ENCODE data around the gene CLTCL1. TPM values are rescaled to one million over a fixed set of nuclear protein-coding genes. Genes with fewer than 3 reads are reported as not detected.
"Not testable (repeated sequence)": the region's sequence is repeated elsewhere in the genome, so short reads cannot be mapped to it uniquely, and the experiment has no call there.

Gene CLTCL1
- total RNA-seq, 1 donor from 2014 or later, result 9.9 TPM

GRCh38 chr22:19176175-19176643 is 115.3 kb downstream of the CLTCL1 start:
- no peak for DNase-seq (ENCODE audit: low spot score)

- DNase-seq (ENCODE audit: low spot score), result no peak
These were observed 115.8 kb downstream of the CLTCL1 start for GRCh38 chr22:19175602-19176174.

GRCh38 chr22:19175026-19175601 is 116.4 kb downstream of the CLTCL1 start:
- DNase-seq (ENCODE audit: low spot score), result no peak

GRCh38 chr22:19174106-19175025 is 117.2 kb downstream of the CLTCL1 start:
- DNase-seq (ENCODE audit: low spot score), result no peak

- no peak for DNase-seq (ENCODE audit: low spot score)
These were observed 118.2 kb downstream of the CLTCL1 start for GRCh38 chr22:19173047-19174035.

- DNase-seq (ENCODE audit: low spot score), result no peak
These were observed 119.1 kb downstream of the CLTCL1 start for GRCh38 chr22:19172213-19173046.

- DNase-seq (ENCODE audit: low spot score), result no peak
These were observed 121.6 kb downstream of the CLTCL1 start for GRCh38 chr22:19169947-19170318.

GRCh38 chr22:19169002-19169946 is 122.2 kb downstream of the CLTCL1 start:
- no peak for DNase-seq (ENCODE audit: low spot score)

GRCh38 chr22:19168088-19168890 is 123.2 kb downstream of the CLTCL1 start:
- DNase-seq (ENCODE audit: low spot score), result no peak

GRCh38 chr22:19167106-19167869 is 124.2 kb downstream of the CLTCL1 start:
- no peak for DNase-seq (ENCODE audit: low spot score)

GRCh38 chr22:19166421-19166820 is 125.1 kb downstream of the CLTCL1 start:
- DNase-seq (ENCODE audit: low spot score), result no peak

GRCh38 chr22:19164425-19164824 is 127.1 kb downstream of the CLTCL1 start:
- DNase-seq (ENCODE audit: low spot score), result no peak

- DNase-seq (ENCODE audit: low spot score), result not testable (repeated sequence)
These were observed 132.9 kb downstream of the CLTCL1 start for GRCh38 chr22:19158649-19159048.

GRCh38 chr22:19156109-19156508 is 135.4 kb downstream of the CLTCL1 start:
- DNase-seq (ENCODE audit: low spot score), result not testable (repeated sequence)

- no peak for DNase-seq (ENCODE audit: low spot score)
These were observed 138.3 kb downstream of the CLTCL1 start for GRCh38 chr22:19152942-19153883.

All from umbilical cord (tissue), 2 donors.